ENCODE measurements around the gene LANCL2. TPM values are rescaled to one million over a fixed set of nuclear protein-coding genes. Genes with fewer than 3 reads are reported as not detected.

LANCL2 gene
- total RNA-seq, 1 experiment from 2014 or later, result 26.4 TPM

GRCh38 chr7:55463686-55464262 lies 98.6 kb downstream of the LANCL2 start:
- H3K4me1 ChIP-seq (ENCODE audit: insufficient read depth, low read length), result no peaks in the 10 kb centered on the region
- no peak overlapping the region for H2BK120ac ChIP-seq (ENCODE audit: low read depth, low read length, poor library complexity, severe bottlenecking)
- H4K91ac ChIP-seq (ENCODE audit: insufficient read length, low read depth, low read length), result no peak overlapping the region
- Mint-ChIP-seq H3K4me3 (no peak overlapping the region), H3K4me1 (no peaks in the 10 kb centered on the region), H3K27ac (no peak overlapping the region), H3K27me3 (ENCODE audit: low read depth) (peaks cover 18% of the 10 kb centered on the region), H3K36me3 (ENCODE audit: insufficient read depth in 1 of 3, low read depth in 3 of 3) (peaks cover 60 to 85% (median 61%) of the 10 kb centered on the region in 3 experiments), H3K9me3 (peaks cover 71 to 83% of the 10 kb centered on the region in 2 experiments)
- H4K5ac ChIP-seq (ENCODE audit: insufficient read length, low read depth, low read length), result no peak overlapping the region
- H2AK5ac ChIP-seq (ENCODE audit: insufficient read length, low read length), result no peak overlapping the region
- H3K4ac ChIP-seq (ENCODE audit: low read depth, low read length), result no peak overlapping the region
- no peak overlapping the region for H3K27ac ChIP-seq (ENCODE audit: insufficient read length, low read depth, low read length)
- no peaks in the 10 kb centered on the region for H4K20me1 ChIP-seq (ENCODE audit: control insufficient read depth, insufficient read depth, insufficient read length)
- no peak overlapping the region for H2BK20ac ChIP-seq (ENCODE audit: low read depth, low read length, poor library complexity, severe bottlenecking)
- H2BK15ac ChIP-seq (ENCODE audit: low read depth, low read length), result no peak overlapping the region
- H3K27me3 ChIP-seq (ENCODE audit: insufficient read depth, low read length), result no peaks in the 10 kb centered on the region
- no peaks in the 10 kb centered on the region for H3K23me2 ChIP-seq (ENCODE audit: insufficient read length, low read depth, low read length, poor library complexity, severe bottlenecking)
- H2AFZ ChIP-seq (ENCODE audit: low read length), result no peak overlapping the region
- TF ChIP-seq, protein P1, sequence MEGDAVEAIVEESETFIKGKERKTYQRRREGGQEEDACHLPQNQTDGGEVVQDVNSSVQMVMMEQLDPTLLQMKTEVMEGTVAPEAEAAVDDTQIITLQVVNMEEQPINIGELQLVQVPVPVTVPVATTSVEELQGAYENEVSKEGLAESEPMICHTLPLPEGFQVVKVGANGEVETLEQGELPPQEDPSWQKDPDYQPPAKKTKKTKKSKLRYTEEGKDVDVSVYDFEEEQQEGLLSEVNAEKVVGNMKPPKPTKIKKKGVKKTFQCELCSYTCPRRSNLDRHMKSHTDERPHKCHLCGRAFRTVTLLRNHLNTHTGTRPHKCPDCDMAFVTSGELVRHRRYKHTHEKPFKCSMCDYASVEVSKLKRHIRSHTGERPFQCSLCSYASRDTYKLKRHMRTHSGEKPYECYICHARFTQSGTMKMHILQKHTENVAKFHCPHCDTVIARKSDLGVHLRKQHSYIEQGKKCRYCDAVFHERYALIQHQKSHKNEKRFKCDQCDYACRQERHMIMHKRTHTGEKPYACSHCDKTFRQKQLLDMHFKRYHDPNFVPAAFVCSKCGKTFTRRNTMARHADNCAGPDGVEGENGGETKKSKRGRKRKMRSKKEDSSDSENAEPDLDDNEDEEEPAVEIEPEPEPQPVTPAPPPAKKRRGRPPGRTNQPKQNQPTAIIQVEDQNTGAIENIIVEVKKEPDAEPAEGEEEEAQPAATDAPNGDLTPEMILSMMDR (conservative IDR thresholded peaks at IDR 0.05), result no peak
- no peak overlapping the region for H3K9ac ChIP-seq (ENCODE audit: extremely low read depth, insufficient read length, low read length)
- no peak overlapping the region for H3K14ac ChIP-seq (ENCODE audit: insufficient read depth, low read length)
- H3K23ac ChIP-seq (ENCODE audit: insufficient read length, low read depth, low read length), result no peak overlapping the region
- H2BK5ac ChIP-seq (ENCODE audit: insufficient read length, low read length), result no peak overlapping the region
- H3K4me2 ChIP-seq (ENCODE audit: insufficient read depth, insufficient read length, low read length), result no peak overlapping the region
- no peak overlapping the region for H3K56ac ChIP-seq (ENCODE audit: insufficient read length, low read depth, low read length)
- H4K8ac ChIP-seq (replicated peaks; ENCODE audit: insufficient read length, low read depth, low read length), result no peak overlapping the region
- no peaks in the 10 kb centered on the region for H3K79me2 ChIP-seq (ENCODE audit: insufficient read depth, low read length)
- WGBS (ENCODE audit: extremely low coverage, insufficient read length, low lambda C conversion rate), result no CpG with 5 or more reads among the region's 4 CpGs
- no peaks in the 10 kb centered on the region for H3K79me1 ChIP-seq (ENCODE audit: insufficient read depth, low read depth, low read length, poor library complexity, severe bottlenecking)
- no peak for DNase-seq
- no peak overlapping the region for H3K18ac ChIP-seq (ENCODE audit: insufficient read length, low read depth, low read length)
- H3K9me3 ChIP-seq (ENCODE audit: control insufficient read depth, low read depth, low read length), result peaks cover 11% of the 10 kb centered on the region
- H2BK12ac ChIP-seq (ENCODE audit: insufficient read length, low read depth, low read length), result no peak overlapping the region
- H3T11ph ChIP-seq (ENCODE audit: low read length), result no peak overlapping the region

Data from H9 (cell line).